Measurements from ENCODE around the gene PNCK.

Gene PNCK

DNA sequence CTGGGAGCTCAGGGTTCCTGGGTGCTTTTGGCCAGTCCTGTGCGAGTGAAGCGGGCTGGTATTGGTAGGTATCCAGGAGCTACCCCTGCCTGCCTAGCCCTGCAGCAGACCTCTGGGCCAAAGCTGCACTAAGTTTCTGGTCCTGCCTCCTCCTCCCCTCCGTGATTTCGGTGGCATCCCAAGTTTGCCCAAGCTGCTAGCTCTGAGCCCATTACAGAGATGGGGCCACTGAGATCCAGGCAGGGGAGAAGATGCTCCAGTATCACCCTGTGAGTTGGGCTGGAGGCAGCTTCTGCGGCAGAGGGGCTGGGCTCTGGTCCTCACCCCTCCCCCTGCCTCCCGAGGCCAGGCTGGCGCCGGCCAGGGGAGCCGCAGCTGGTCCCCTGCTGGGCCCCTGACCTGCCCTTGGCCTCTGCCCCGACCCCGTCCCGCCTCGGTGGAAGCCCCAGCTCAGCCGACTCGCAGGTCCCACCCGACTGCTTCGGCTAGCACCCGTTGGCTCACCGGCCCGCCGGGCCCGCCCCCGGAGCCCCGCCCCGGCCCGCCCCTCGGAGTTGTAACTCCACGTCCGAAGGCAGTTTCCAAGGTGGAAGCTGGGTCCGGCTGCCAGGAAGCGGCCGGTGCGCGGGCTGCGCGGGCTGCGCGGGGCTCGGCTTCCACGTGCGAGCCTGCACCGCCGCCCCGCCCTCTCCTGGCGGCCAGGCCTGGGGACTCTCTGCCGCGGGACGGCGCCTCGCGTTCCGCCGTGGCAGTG is 26.8 kb downstream of the PNCK start, which contains the start of gene DUSP9:
TSS of gene DUSP9 (plus strand) at position 584 of the 754 bp plus-strand sequence. CDS start 751 bp downstream, outside the sequence.
- DNase-seq (ENCODE audit: extremely low read depth, insufficient read length), result no peak
- H3K27me3 ChIP-seq (replicated peaks; ENCODE audit: control insufficient read depth, insufficient read depth, low read length), result no peaks in the 10 kb centered on the region; the same call in 1 of the 2 replicates
- H3K36me3 ChIP-seq (ENCODE audit: control insufficient read depth, insufficient read depth, low read length), result no peaks in the 10 kb centered on the region
- TF ChIP-seq, protein P1, sequence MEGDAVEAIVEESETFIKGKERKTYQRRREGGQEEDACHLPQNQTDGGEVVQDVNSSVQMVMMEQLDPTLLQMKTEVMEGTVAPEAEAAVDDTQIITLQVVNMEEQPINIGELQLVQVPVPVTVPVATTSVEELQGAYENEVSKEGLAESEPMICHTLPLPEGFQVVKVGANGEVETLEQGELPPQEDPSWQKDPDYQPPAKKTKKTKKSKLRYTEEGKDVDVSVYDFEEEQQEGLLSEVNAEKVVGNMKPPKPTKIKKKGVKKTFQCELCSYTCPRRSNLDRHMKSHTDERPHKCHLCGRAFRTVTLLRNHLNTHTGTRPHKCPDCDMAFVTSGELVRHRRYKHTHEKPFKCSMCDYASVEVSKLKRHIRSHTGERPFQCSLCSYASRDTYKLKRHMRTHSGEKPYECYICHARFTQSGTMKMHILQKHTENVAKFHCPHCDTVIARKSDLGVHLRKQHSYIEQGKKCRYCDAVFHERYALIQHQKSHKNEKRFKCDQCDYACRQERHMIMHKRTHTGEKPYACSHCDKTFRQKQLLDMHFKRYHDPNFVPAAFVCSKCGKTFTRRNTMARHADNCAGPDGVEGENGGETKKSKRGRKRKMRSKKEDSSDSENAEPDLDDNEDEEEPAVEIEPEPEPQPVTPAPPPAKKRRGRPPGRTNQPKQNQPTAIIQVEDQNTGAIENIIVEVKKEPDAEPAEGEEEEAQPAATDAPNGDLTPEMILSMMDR (IDR thresholded peaks at IDR 0.05; ENCODE audit: insufficient read depth, low read length, poor library complexity, severe bottlenecking), result no peak
- no peak within 1 kb of the TSS for H3K4me3 ChIP-seq (replicated peaks; ENCODE audit: low read depth, low read length)

DNA sequence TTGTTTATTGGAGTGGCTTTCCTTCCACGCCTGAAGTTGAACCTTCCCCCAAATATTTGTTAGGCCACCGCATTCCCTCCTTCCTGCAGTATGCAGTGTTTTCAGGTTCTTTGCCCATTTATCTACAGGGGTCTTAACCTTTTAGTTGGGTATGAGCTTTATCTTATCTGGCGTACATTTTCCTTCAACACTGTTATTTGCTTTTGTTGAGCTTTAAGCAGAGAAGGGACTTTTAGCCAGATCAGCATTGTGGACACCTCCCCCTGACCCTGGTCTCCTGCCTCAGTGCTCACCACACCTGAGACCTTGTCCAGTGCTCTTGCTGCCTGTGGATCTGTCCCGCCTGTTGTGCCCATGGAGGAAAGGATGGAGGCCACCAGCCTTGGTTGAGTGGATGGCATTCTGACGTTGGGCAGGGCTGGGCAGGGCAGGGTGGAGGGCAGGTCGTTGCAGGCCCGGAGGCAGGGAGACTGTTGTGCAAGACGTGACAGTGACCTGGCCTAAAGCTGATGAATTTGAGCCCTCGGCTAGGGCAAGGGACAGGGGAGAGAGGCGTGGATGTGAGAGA is 27.6 kb downstream of the PNCK start:
- Histone ChIP-seq H3K27me3 (replicated peaks; ENCODE audit: control insufficient read depth, insufficient read depth, low read length) (no peaks in the 10 kb centered on the region; the same call in 1 of the 2 replicates), H3K4me3 (replicated peaks; ENCODE audit: low read depth, low read length) (no peak overlapping the region), H3K36me3 (ENCODE audit: control insufficient read depth, insufficient read depth, low read length) (no peaks in the 10 kb centered on the region)
- TF ChIP-seq, protein P1 (IDR thresholded peaks at IDR 0.05; ENCODE audit: insufficient read depth, low read length, poor library complexity, severe bottlenecking), result no peak
- no peak for DNase-seq (ENCODE audit: extremely low read depth, insufficient read length)

DNA sequence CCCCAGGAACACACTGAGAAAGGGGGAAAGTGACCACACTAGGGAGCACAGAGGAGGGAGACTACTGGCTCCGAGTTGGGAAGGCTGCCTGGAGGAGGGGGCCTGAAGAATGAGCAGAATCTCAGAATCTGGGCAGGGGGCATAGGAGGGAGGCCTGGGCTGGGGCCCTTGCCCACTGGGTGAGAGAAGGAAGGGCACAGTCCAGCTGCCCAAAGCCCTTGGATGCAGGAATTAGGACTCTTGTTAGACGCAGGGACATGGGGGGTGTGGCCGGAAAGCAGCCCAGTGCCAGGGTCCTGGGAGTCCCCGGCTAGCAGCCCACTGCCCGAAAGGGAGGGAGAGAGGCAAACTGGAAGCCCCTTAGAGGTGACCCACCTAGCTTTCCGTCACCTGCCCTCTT is 28.5 kb downstream of the PNCK start:
- no peak for DNase-seq (ENCODE audit: extremely low read depth, insufficient read length)
- no peaks in the 10 kb centered on the region for H3K36me3 ChIP-seq (ENCODE audit: control insufficient read depth, insufficient read depth, low read length)
- TF ChIP-seq, protein P1 (IDR thresholded peaks at IDR 0.05; ENCODE audit: insufficient read depth, low read length, poor library complexity, severe bottlenecking), result no peak
- no peak overlapping the region for H3K4me3 ChIP-seq (replicated peaks; ENCODE audit: low read depth, low read length)
- no peaks in the 10 kb centered on the region; the same call in 1 of the 2 replicates for H3K27me3 ChIP-seq (replicated peaks; ENCODE audit: control insufficient read depth, insufficient read depth, low read length)

DNA sequence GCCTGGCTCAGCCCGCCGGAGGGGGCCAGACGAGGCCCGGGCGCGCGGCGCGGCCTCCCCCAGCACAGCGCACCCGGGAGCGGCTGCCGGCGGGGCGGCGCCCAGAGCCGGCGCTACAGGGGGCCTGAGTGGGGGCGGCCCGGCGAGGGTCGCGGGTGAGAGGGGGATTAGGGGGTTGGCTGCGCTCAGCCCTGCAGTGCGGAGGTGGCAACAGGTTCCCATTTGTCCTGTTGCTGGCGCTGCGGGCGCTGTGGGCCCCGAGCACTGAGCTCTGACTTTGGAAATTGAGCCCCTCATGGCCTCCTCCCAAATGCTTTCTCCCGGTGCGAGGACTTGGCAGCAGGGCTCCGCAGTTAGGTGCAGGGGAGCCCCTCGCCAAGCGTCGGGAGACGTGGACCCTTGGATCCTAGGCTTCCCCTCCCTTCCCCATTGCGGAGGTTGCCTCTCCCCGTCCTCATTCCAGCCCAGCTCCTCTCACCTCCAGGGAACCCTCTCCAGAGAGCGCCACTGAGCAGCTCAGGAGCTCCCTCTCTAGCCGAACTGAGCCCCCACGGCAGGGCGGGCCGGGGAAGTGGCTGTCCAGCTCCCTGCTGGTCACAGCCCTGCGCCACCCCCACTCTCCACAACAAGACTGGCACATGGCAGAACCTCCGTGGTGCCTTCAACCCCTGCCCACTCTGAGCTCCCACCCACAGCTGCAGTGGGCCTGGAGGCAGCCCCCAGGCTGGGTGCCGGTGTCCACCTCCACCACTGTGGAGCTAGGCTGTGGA is 29.1 kb downstream of the PNCK start:
- TF ChIP-seq, protein P1 (IDR thresholded peaks at IDR 0.05; ENCODE audit: insufficient read depth, low read length, poor library complexity, severe bottlenecking), result no peak
- no peak for DNase-seq (ENCODE audit: extremely low read depth, insufficient read length)
- H3K27me3 ChIP-seq (replicated peaks; ENCODE audit: control insufficient read depth, insufficient read depth, low read length), result no peaks in the 10 kb centered on the region; the same call in 1 of the 2 replicates
- no peaks in the 10 kb centered on the region for H3K36me3 ChIP-seq (ENCODE audit: control insufficient read depth, insufficient read depth, low read length)
- H3K4me3 ChIP-seq (replicated peaks; ENCODE audit: low read depth, low read length), result no peak overlapping the region

DNA sequence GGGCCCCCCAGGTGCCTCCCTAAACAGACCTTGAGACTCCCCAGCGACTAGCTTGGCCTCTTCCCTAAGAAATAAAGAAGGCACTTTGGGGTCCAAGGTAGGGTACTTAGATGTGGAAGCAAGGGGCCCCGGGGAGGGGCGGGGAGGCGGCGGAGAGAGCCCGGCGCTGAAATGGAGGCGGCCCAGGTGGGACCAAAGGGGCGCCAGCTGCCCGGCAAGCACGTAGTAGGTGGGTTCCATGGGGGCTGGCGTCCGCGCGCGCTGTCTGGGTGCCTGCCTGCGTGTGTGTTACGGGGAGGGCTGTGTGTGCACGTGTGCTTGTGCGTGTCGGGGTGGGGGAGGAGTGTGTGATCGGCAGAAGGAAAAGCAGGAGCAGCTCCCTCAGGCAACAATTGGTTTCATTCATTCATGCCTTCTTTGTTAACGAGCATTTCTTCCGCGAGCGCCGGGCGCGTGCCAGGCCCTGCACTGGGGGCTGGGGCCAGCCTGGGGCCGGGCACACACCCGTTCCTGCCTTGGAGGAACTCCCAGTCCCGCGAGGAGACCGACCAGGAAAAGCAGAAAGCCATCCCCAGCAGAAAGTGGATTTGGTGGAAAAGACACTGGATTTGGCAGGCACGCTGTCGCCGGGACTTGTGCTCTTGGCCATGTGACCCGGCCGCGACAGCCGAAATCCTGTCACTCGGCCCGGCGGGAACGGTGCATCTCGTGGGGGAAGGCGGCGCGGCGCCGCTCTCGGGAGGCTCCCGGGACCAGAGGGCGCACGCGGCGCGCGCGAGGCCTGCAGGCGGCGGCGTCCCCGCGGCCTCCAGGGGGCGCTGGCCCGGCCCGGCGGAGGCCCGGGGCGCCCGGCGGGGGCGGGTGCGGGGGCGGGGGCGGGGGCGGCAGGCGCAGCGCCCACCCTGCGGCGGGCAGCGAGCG is 29.9 kb downstream of the PNCK start:
- no peak for DNase-seq (ENCODE audit: extremely low read depth, insufficient read length)
- TF ChIP-seq, protein P1 (IDR thresholded peaks at IDR 0.05; ENCODE audit: insufficient read depth, low read length, poor library complexity, severe bottlenecking), result no peak
- H3K4me3 ChIP-seq (replicated peaks; ENCODE audit: low read depth, low read length), result no peak overlapping the region
- H3K36me3 ChIP-seq (ENCODE audit: control insufficient read depth, insufficient read depth, low read length), result no peaks in the 10 kb centered on the region
- H3K27me3 ChIP-seq (replicated peaks; ENCODE audit: control insufficient read depth, insufficient read depth, low read length), result no peaks in the 10 kb centered on the region; the same call in 1 of the 2 replicates

Data from GM06990 (cell line).